ENCODE results near the gene MKKS. TPM values are rescaled to one million over a fixed set of nuclear protein-coding genes. Genes with fewer than 3 reads are reported as not detected.

MKKS gene
- total RNA-seq, 1 experiment from 2014 or later = 19.9 TPM

DNA sequence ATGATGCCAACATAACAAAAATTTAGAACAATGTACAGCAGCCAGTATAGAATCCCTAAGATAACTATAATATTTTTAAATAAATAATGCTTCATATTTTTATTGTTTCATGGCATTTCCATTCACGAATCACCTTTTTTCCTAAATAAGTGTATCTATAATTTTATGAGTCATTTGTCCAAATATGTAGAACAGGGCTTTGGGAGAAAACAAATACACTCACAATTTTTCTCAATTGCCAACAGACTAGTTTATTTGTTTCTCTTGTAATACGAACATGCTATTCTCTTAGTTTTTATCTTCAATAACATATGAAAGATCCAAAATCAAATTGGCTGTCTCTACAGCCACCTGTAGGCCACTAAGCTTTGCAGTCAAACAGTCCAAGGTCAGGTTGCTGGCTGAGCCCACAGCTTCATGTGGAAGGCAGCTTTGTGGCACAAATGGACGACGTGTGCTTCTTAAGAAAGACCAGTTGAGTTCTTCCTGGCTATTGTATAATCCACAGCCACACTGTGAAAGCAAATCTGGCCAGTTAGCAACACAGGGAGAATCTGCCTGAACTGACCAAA is 29.0 kb downstream of the MKKS start:
- Histone ChIP-seq H3K9ac (ENCODE audit: low read length) (no peak overlapping the region), H3K9me2 (ENCODE audit: insufficient read depth) (no peaks in the 10 kb centered on the region), H3K9me3 (ENCODE audit: control insufficient read depth in 1 of 2, insufficient read depth in 1 of 2, low read depth in 1 of 2, low read length in 2 of 2) (no peaks in the 10 kb centered on the region), H4K20me1 (ENCODE audit: insufficient read depth) (no peaks in the 10 kb centered on the region), H3K36me3 (ENCODE audit: control insufficient read depth in 1 of 2, insufficient read depth in 2 of 2, low read length in 2 of 2) (peaks cover 6 to 13% of the 10 kb centered on the region in 2 experiments; a peak in 3 of 4 replicates), H3K79me2 (ENCODE audit: insufficient read depth, low read length) (no peaks in the 10 kb centered on the region), H3K27ac (ENCODE audit: low read depth, low read length) (no peak overlapping the region), H2AFZ (ENCODE audit: low read depth, low read length, poor library complexity, severe bottlenecking) (no peak overlapping the region), H3K4me3 (replicated peaks in 1 of 2; ENCODE audit: low read depth in 1 of 2, low read length in 2 of 2) (no peak overlapping the region), H3K27me3 (ENCODE audit: insufficient read depth, low read length) (no peaks in the 10 kb centered on the region), H3K4me1 (ENCODE audit: control insufficient read depth in 1 of 2, insufficient read depth in 2 of 2, low read length in 2 of 2) (no peaks in the 10 kb centered on the region), H3K4me2 (ENCODE audit: low read length) (no peak overlapping the region)
- TF ChIP-seq, protein P1, sequence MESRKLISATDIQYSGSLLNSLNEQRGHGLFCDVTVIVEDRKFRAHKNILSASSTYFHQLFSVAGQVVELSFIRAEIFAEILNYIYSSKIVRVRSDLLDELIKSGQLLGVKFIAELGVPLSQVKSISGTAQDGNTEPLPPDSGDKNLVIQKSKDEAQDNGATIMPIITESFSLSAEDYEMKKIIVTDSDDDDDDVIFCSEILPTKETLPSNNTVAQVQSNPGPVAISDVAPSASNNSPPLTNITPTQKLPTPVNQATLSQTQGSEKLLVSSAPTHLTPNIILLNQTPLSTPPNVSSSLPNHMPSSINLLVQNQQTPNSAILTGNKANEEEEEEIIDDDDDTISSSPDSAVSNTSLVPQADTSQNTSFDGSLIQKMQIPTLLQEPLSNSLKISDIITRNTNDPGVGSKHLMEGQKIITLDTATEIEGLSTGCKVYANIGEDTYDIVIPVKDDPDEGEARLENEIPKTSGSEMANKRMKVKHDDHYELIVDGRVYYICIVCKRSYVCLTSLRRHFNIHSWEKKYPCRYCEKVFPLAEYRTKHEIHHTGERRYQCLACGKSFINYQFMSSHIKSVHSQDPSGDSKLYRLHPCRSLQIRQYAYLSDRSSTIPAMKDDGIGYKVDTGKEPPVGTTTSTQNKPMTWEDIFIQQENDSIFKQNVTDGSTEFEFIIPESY (IDR thresholded peaks at IDR 0.05; ENCODE audit: extremely low read depth, insufficient replicate concordance, low read length) = no peak
- TF ChIP-seq TCF7L2 (IDR thresholded peaks at IDR 0.05; ENCODE audit: borderline replicate concordance, extremely low read depth, insufficient read depth, insufficient read length) = no peak
- no peak for TF ChIP-seq POLR2AphosphoS5 (IDR thresholded peaks at IDR 0.05; ENCODE audit: low read depth, low read length)
- TF ChIP-seq EZH2 (IDR thresholded peaks at IDR 0.05) = no peak
- no peak for TF ChIP-seq YY1 (IDR thresholded peaks at IDR 0.05; ENCODE audit: extremely low read depth, insufficient replicate concordance, low read depth, low read length)
- TF ChIP-seq CEBPB (IDR thresholded peaks at IDR 0.05; ENCODE audit: low read depth) = no peak
- no peak for TF ChIP-seq SP1 (IDR thresholded peaks at IDR 0.05; ENCODE audit: low read depth)
- TF ChIP-seq, protein P2, sequence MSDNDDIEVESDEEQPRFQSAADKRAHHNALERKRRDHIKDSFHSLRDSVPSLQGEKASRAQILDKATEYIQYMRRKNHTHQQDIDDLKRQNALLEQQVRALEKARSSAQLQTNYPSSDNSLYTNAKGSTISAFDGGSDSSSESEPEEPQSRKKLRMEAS (IDR thresholded peaks at IDR 0.05) = no peak
- TF ChIP-seq, protein P3, sequence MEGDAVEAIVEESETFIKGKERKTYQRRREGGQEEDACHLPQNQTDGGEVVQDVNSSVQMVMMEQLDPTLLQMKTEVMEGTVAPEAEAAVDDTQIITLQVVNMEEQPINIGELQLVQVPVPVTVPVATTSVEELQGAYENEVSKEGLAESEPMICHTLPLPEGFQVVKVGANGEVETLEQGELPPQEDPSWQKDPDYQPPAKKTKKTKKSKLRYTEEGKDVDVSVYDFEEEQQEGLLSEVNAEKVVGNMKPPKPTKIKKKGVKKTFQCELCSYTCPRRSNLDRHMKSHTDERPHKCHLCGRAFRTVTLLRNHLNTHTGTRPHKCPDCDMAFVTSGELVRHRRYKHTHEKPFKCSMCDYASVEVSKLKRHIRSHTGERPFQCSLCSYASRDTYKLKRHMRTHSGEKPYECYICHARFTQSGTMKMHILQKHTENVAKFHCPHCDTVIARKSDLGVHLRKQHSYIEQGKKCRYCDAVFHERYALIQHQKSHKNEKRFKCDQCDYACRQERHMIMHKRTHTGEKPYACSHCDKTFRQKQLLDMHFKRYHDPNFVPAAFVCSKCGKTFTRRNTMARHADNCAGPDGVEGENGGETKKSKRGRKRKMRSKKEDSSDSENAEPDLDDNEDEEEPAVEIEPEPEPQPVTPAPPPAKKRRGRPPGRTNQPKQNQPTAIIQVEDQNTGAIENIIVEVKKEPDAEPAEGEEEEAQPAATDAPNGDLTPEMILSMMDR (IDR thresholded peaks at IDR 0.05 in 2 of 3, conservative IDR thresholded peaks at IDR 0.05 in 1 of 3; ENCODE audit: borderline replicate concordance in 1 of 3, insufficient read depth in 1 of 3, low read depth in 2 of 3, low read length in 2 of 3) = no peak
- TF ChIP-seq ZNF274 (IDR thresholded peaks at IDR 0.05; ENCODE audit: low read depth, low read length) = no peak
- no peak for TF ChIP-seq JUND (IDR thresholded peaks at IDR 0.05)
- TF ChIP-seq, protein P4, sequence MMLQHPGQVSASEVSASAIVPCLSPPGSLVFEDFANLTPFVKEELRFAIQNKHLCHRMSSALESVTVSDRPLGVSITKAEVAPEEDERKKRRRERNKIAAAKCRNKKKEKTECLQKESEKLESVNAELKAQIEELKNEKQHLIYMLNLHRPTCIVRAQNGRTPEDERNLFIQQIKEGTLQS (IDR thresholded peaks at IDR 0.05) = no peak
- TF ChIP-seq RAD21 (IDR thresholded peaks at IDR 0.05; ENCODE audit: low read depth) = no peak
- no peak for TF ChIP-seq ZFX (IDR thresholded peaks at IDR 0.05)
- TF ChIP-seq EZH2phosphoT487 (IDR thresholded peaks at IDR 0.05; ENCODE audit: borderline replicate concordance) = no peak
- BruUV-seq (replicated peaks) = no TSS peak
- POLR2A ChIA-PET = no interaction called here
- CTCF ChIA-PET = no interaction called here
- RAD21 ChIA-PET (ENCODE audit: low non-redundant PET in 1 of 2, low total read pairs in 2 of 2, uncharacterized antibody in 2 of 2, unreplicated experiment in 2 of 2) = no interaction called here
- intact Hi-C loops (cut with micrococcal nuclease) = no loop called here
- ATAC-seq (no peak), DNase-seq (ENCODE audit: low read depth, low spot score) (no peak)

Data from HCT116 (cell line).